SK-N-MC (cell line): ENCODE results near the gene OR8B12.
"Not testable (repeated sequence)": the region's sequence is repeated elsewhere in the genome, so short reads cannot be mapped to it uniquely, and the experiment has no call there.

Experiments used
- DNase-seq: peaks from one replicate; pipeline ENCODE4 v3.0.0-alpha.2; 2011; ENCODE audit warnings: low read depth, low spot score
- H3K27ac ChIP-seq: fragments of 200-600 bp; sonication (generic); 2 replicates; pipeline ENCODE4 v1.5.1; 2016; ENCODE audit warnings: mixed run types
- H3K36me3 ChIP-seq: fragments of 200-600 bp; sonication (generic); 2 replicates; pipeline ENCODE4 v1.6.1; 2017; ENCODE audit warnings: antibody characterized with exemption, low read length, mixed read lengths; ENCODE audit not compliant: insufficient read depth
- H3K4me3 ChIP-seq: fragments of 200-600 bp; sonication (generic); 2 replicates; pipeline ENCODE4 v1.5.1; 2016
- H3K9ac ChIP-seq: fragments of 200-600 bp; sonication (generic); 2 replicates; pipeline ENCODE4 v1.8.0; 2017; ENCODE audit warnings: mixed run types, mixed read lengths; ENCODE audit not compliant: insufficient read length
- H3K9me3 ChIP-seq: fragments of 200-600 bp; sonication (generic); 2 replicates; pipeline ENCODE4 v1.6.1; 2017; ENCODE audit warnings: low read depth, mild to moderate bottlenecking, antibody characterized with exemption, low read length, moderate library complexity, mixed read lengths
- EZH2 ChIP-seq: fragments of 200-600 bp; sonication (generic); IDR thresholded peaks from one replicate; pipeline ENCODE4 v1.6.1; 2017; ENCODE audit warnings: antibody characterized with exemption
- FOXP2 ChIP-seq: optimal IDR thresholded peaks from 2 replicates; pipeline ENCODE3; 2011; ENCODE audit warnings: mild to moderate bottlenecking, moderate library complexity; ENCODE audit not compliant: insufficient read depth; ENCODE audit errors: extremely low read length, control extremely low read depth
- POLR2AphosphoS5 ChIP-seq: IDR thresholded peaks from 2 replicates; pipeline ENCODE4 v1.6.1; 2012; ENCODE audit warnings: mild to moderate bottlenecking, low read depth, low read length, borderline replicate concordance

OR8B12 gene

DNA sequence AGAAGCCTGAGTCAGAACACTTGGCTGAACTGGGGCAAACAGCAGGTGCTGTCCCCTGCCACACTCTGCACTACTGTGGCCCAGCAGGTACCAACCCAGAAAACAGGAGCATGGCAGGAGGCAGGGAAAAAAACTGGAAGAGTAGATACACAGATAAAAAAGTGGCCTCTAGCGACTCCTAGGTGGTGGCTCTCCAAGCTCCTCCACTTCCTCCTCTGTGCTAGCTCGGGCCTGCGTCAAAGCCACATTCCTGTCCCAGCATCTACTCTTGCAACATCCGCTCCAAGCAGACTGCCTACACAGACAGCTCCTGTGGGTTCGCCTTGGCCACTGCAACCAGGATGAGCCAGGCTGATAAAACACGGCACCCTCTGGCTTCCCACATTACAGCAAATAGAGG is 6.9 kb downstream of the OR8B12 start:
- no peaks in the 10 kb centered on the region for H3K9me3 ChIP-seq
- H3K4me3 ChIP-seq, result no peak overlapping the region
- no peaks in the 10 kb centered on the region for H3K36me3 ChIP-seq
- no peak overlapping the region for H3K9ac ChIP-seq
- TF ChIP-seq EZH2, result no peak
- no peak for TF ChIP-seq POLR2AphosphoS5
- TF ChIP-seq FOXP2, result no peak
- H3K27ac ChIP-seq, result no peak overlapping the region
- DNase-seq, result no peak

DNA sequence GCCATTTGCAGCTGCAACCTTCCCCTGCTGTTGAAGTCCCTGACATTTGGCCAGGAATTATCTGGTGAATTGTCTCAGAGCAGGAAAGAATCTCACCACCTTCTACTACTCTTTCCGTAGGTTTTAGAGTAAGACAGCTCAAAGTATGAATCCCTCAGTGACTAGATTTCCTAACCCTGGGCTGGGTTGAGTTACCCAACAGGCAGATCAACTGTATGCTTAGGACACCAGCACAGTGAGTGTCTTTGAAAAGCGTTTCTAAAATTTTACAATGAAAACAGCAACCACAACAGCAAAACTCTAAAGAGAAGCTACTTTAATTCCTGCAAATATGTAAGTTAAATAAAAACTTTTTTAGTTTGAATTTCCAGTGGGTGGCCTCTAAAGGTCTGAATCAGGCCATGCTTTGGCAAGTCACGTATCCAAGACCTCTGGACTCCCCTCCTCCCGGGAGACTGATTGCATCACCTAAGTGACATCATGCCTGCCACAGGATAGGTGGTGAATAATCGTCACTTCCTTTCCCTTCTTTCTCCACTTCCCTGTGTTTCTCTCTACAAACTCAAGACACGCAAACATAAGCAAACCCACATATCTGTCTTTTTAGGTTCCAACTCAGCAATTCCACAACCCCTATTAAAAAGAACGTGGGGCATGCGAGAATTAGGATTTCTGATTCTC is 7.8 kb downstream of the OR8B12 start:
- no peak overlapping the region for H3K27ac ChIP-seq
- DNase-seq, result no peak
- H3K36me3 ChIP-seq, result no peaks in the 10 kb centered on the region
- no peak overlapping the region for H3K4me3 ChIP-seq
- H3K9me3 ChIP-seq, result no peaks in the 10 kb centered on the region
- TF ChIP-seq POLR2AphosphoS5 (no peak), EZH2 (no peak), FOXP2 (no peak)
- H3K9ac ChIP-seq, result no peak overlapping the region

DNA sequence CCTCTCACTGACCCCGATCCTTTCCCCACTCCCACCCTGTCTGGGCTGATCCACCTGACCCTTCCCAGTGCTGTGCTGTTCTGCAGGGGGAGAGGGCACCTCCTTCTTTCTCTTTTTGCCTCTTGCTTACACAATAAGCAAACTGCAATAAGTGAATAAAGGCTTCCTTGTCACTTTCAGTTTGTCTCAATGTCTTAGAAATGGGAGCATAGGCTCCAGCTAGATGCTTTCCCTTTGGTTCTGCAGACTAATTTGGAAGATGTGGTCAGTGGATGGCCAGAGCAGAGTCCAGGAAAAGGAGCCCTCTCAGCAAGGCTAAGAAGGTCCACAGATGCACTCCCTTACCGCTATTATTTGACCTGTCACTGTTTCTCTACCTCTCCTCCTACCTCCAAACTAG is 9.4 kb downstream of the OR8B12 start:
- DNase-seq, result no peak
- H3K36me3 ChIP-seq, result no peaks in the 10 kb centered on the region
- no peaks in the 10 kb centered on the region for H3K9me3 ChIP-seq
- H3K4me3 ChIP-seq, result no peak overlapping the region
- H3K27ac ChIP-seq, result no peak overlapping the region
- TF ChIP-seq POLR2AphosphoS5, result no peak
- no peak for TF ChIP-seq FOXP2
- no peak for TF ChIP-seq EZH2
- no peak overlapping the region for H3K9ac ChIP-seq

DNA sequence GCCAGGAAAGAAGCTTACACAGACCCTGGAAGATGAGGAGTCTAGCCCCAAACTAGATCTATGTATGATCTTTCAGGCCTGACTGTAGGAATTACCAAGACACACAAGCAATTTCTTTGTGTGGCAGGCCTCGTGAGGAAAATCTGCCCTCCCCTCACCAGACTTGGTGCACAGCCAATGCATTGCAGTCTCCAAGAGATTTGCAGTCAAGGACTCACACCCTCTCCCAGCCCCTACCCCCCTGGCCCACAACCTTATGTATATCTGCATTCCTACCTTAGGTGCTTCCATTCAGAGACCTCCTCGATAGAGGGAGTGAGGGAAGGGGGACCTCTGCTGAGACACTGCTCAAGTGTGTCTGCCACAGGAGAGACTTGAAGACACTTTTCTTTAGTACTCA is 9.8 kb downstream of the OR8B12 start:
- Histone ChIP-seq H3K36me3 (no peaks in the 10 kb centered on the region), H3K9ac (no peak overlapping the region), H3K4me3 (no peak overlapping the region), H3K27ac (no peak overlapping the region), H3K9me3 (no peaks in the 10 kb centered on the region)
- TF ChIP-seq FOXP2, result no peak
- no peak for DNase-seq

DNA sequence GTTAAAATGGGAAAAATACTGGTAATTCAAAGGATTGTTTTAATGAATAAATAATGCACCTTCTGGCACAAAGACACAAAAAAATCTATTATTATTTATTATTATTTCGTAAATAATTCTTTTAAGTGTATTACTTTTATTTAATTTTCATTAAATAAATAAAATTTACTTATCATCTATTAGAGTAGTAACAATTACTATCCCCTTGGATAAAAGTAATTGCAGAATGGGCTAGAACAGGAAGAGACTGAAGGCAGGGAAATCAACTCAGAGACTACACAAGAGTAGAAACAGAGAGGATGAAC is 23.0 kb downstream of the OR8B12 start:
- H3K9ac ChIP-seq, result no peak overlapping the region

DNA sequence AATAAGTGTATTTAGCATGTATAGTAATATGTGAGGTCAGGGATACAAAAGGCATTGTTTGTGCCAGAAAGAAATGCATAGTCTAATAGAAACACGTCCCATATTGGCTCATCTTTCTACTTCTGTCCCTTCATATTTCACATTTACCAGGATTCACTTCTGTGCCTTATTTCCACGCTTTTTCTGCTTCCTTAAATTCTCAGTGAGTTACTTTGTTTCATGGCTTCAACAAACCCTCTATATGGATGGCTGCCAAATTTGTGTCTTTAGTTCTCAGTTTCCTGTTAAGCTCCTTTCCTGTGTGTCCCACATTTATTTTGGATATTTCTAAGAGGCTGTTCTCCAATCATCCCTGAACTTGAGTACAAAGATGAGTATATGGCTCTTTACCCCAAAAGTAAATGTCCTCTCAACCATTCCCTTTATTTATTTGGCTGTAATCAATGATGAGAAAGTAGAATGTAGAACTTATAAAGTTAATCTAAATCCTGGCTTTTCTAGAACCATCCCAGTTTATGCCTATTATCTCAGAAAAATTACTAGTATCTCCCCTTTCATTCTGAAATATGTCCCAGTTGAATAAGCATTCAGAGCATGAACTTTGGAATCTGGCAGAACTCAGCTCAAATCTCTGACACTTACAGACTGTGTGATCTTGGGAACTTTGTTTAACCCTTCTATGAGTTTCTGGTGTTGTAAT is 23.5 kb downstream of the OR8B12 start:
- DNase-seq, result no peak
- Histone ChIP-seq H3K9me3 (no peaks in the 10 kb centered on the region), H3K36me3 (no peaks in the 10 kb centered on the region), H3K9ac (no peak overlapping the region), H3K27ac (no peak overlapping the region), H3K4me3 (no peak overlapping the region)
- TF ChIP-seq POLR2AphosphoS5 (no peak), EZH2 (no peak), FOXP2 (no peak)

More for the DNA sequence above, 23.0 kb downstream of the OR8B12 start:
- no peak for TF ChIP-seq EZH2
- TF ChIP-seq POLR2AphosphoS5, result no peak
- no peak for TF ChIP-seq FOXP2
- Histone ChIP-seq H3K27ac (no peak overlapping the region), H3K4me3 (no peak overlapping the region), H3K9me3 (no peaks in the 10 kb centered on the region), H3K36me3 (no peaks in the 10 kb centered on the region)
- DNase-seq, result no peak

DNA sequence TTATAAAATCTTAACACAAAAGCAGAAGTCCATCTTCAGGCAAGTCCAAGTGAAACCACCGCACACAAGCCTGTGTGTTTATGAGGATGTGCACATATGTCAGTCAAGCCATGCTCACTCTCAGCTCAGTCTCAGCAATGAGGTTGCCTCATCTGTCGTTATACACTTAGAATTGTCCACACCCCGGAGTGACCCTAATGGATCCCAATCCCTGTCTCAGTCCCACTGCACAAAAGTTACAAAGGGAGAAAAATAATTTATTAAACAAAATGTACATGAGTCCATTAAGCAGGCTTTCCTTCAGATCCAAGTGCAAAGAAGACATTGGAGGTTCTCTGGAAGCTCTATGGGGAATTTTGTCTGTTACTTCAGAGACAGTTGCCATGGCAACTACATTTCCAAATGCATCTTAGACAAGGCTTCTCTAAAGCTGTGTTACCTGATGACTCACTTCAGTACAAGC is 24.4 kb downstream of the OR8B12 start:
- Histone ChIP-seq H3K9ac (no peak overlapping the region), H3K36me3 (no peaks in the 10 kb centered on the region), H3K4me3 (no peak overlapping the region), H3K9me3 (no peaks in the 10 kb centered on the region), H3K27ac (no peak overlapping the region)
- no peak for DNase-seq
- no peak for TF ChIP-seq FOXP2
- no peak for TF ChIP-seq EZH2

DNA sequence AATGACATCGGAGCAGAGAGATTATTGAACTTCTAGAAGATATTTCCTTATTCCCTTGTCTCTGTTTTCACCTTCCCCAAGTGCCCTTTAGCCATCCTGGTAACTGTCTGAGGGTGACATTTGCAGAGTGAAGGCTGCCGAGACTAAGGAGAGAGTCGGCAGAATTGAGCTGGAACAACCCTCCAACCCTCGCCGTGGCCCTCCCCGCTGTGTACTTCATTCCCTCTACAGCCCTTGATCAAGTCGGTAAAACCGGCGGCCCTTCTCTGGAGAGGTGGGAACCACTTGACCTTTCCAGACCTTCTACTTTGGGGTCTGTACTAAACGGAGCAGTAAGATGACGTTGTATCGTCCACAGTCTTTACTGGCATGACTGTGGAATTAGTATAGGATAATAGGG is 26.1 kb downstream of the OR8B12 start:
- DNase-seq, result no peak
- TF ChIP-seq EZH2 (no peak), FOXP2 (no peak), POLR2AphosphoS5 (no peak)

DNA sequence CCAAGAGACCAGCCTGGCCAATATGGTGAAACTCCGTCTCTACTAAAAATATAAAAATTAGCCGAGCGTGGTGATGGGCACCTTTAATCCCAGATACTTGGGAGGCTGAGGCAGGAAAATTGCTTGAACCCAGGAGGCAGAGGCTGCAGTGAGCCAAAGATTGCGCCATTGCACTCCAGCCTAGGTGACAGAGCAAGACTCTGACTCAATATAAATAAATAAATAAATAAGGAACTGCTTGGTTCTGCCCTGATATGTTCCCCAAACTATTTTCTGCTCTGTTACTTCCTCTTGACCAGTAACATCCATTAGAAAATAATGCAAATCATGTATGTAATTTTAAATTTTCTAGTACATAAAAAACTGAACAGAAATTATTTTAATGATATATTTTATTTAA is 28.8 kb downstream of the OR8B12 start:
- H3K9ac ChIP-seq, H3K4me3 ChIP-seq, H3K36me3 ChIP-seq, DNase-seq, H3K27ac ChIP-seq, H3K9me3 ChIP-seq: not testable (repeated sequence)

More for the DNA sequence above, 26.1 kb downstream of the OR8B12 start:
- Histone ChIP-seq H3K27ac (no peak overlapping the region), H3K9ac (no peak overlapping the region), H3K9me3 (no peaks in the 10 kb centered on the region), H3K4me3 (no peak overlapping the region), H3K36me3 (no peaks in the 10 kb centered on the region)
